Fibroblast of pulmonary artery (primary cell): ENCODE measurements around the gene CNTNAP4.

Experiments used
- DNase-seq: peaks from one replicate; pipeline ENCODE4 v3.0.0-alpha.2; 2010; ENCODE audit warnings: low read depth
- H3K4me3 ChIP-seq: replicated peaks from 2 replicates; pipeline ENCODE4 v1.5.1; 2011; ENCODE audit warnings: low read depth, mild to moderate bottlenecking, control low read depth, low read length, moderate library complexity
- TF ChIP-seq, protein P1 (sequence below): IDR thresholded peaks from 2 replicates; pipeline ENCODE4 v1.5.1; 2011; ENCODE audit warnings: mild to moderate bottlenecking, control low read depth, low read length, inconsistent platforms; ENCODE audit errors: missing control alignments

Gene CNTNAP4

DNA sequence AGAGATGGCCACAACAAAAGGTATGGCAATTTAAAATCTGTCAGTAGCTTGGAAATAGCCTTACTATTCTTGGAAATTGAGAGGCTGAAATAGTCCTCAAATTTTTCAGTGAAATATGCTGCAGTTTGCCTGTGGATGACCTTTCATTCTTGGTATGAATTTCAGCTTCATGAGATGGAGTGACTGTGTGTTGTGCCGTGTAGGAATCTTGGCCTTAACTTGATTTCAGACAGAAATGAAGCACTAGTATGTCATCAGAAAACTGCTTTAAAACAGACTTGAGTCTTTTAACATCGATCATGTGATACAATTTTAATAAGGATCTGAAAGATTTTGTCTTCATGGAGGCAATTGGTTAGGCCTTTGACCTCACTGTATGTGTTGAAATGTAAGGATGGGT is 247.2 kb downstream of the CNTNAP4 start:
- DNase-seq: no peak
- no peak overlapping the region for H3K4me3 ChIP-seq
- TF ChIP-seq, protein P1, sequence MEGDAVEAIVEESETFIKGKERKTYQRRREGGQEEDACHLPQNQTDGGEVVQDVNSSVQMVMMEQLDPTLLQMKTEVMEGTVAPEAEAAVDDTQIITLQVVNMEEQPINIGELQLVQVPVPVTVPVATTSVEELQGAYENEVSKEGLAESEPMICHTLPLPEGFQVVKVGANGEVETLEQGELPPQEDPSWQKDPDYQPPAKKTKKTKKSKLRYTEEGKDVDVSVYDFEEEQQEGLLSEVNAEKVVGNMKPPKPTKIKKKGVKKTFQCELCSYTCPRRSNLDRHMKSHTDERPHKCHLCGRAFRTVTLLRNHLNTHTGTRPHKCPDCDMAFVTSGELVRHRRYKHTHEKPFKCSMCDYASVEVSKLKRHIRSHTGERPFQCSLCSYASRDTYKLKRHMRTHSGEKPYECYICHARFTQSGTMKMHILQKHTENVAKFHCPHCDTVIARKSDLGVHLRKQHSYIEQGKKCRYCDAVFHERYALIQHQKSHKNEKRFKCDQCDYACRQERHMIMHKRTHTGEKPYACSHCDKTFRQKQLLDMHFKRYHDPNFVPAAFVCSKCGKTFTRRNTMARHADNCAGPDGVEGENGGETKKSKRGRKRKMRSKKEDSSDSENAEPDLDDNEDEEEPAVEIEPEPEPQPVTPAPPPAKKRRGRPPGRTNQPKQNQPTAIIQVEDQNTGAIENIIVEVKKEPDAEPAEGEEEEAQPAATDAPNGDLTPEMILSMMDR: no peak

DNA sequence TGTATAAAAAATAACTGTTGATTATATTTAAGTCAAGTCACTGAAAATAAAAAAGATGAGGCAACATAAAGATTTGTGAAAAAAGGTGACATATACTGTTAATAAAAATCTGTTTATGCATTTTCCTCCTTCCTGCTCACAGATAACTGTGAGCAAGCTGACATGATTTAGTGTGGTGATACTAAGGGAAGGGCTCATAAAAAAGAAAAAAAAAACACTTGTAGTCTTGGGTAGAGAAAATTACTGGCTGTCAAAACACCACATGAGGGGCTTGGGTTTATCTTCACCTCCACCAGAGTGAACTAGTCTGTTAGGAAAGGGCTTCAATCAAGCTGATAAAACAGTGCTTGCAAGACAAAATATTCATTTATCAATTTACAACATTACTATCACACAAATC is 247.6 kb downstream of the CNTNAP4 start:
- no peak for DNase-seq
- H3K4me3 ChIP-seq: no peak overlapping the region
- TF ChIP-seq, protein P1: no peak

DNA sequence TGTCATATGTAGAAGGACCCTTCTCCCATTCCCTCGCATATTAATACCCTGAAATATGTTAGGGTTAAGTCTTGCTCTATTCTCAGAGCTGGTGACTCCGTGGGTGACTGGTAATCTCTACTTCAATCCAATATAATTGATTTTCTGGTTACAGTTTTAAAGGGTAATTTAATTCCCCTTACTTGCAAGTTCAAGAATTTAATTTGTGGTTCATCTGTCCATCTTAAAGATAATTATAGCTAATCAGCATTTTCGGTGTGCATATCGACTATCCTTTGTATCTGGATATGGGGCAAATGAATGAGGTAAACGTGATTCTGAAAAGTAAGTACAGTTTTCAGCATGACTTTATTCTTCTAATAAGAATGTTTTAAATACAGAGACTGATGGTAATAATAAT is 250.0 kb downstream of the CNTNAP4 start:
- DNase-seq: no peak
- TF ChIP-seq, protein P1: no peak
- no peak overlapping the region for H3K4me3 ChIP-seq

DNA sequence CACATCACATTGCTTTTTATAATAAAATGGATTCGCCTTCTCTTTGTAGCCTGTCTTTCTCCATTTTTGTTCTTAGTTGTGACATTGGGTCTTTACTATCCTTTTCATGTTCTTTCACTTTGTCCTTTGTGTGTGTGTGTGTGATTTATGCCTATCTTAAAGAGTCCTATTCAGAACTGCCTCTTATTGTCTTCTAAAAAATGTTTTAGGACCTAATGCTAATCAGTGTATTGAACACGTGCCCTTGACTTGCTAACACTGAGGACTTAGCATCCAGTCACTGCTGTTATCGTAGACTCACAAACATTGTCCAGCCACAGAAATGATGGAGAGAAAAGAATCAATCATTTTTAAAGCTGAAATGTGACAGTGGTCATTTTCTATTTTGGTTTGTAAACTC is 251.9 kb downstream of the CNTNAP4 start:
- DNase-seq: no peak
- H3K4me3 ChIP-seq: no peak overlapping the region
- TF ChIP-seq, protein P1: no peak

DNA sequence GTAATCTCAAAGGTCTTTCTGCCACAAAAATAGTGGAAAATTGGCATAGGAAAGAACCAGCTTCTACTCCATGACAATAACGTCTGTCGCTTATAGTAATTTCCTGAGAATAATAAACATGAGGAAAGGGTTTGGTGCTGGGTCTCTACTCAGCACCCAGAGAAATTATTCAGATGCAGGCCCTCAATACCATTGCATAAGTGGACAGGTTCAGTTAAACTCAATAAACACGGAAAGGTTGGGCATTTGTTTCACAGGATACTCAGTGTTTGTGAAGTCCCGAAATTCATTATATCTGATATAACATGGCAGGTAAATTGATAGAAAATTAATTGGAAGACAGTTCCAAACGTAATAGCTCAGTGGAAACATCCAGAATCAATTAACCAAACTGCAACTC is 254.0 kb downstream of the CNTNAP4 start:
- no peak for DNase-seq
- H3K4me3 ChIP-seq: no peak overlapping the region
- TF ChIP-seq, protein P1: no peak

DNA sequence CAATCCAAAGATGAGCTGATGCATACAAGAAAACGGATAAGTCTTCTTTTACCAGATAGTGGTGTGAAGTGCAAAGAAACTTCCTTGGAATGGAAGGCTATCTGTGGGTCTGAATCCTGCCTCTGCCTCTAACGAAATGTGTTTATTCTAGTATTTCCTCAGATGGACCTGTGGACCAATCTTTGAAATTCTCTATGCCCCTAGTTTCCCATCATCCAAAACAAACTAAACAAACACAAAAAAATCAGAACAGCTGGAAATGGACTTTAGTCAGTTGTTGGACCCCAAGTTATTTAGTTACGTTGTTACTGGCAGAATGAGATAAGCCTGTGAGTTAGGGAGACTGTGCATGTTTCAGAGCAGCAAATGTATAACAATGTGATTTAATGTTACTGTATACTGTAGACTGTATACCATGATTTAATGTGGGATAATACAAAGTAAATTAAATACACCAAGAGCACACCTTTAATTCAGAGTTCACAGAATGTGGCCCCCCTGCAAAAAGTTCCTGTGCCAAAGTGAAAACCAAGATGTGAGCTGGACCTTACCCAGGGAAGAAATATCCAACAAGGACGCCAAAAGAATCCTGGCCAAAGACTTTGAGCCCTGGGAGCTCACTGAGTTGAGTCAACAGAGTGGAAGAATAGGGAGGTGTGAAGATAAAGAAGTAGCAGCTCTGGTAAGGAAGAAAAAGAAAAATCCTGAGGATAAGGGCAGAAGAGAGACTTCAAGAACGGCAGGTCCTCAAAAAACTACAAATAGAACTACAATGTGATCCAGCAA is 255.2 kb downstream of the CNTNAP4 start:
- DNase-seq: no peak
- TF ChIP-seq, protein P1: no peak
- H3K4me3 ChIP-seq: no peak overlapping the region

DNA sequence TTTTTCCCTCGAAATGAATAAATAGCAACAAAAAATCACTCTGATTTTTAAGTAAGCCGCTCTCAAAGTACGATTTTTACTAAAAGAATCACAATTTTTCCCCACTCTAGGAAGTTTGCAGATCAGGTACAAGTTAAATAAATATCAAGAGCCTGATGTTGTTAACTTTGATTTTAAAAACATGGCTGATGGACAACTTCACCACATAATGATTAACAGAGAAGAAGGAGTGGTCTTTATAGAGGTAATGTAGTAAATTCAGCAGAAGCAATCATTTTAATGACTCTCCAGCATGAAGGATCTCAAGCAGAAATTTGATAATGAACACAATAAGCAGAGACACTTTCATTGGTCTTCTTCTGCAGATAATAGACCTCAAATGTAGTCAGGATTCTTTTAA is 262.4 kb downstream of the CNTNAP4 start:
- TF ChIP-seq, protein P1: no peak
- no peak overlapping the region for H3K4me3 ChIP-seq
- DNase-seq: no peak
